ENCODE measurements around the gene SPDYE2.
"Not testable (repeated sequence)": the region's sequence is repeated elsewhere in the genome, so short reads cannot be mapped to it uniquely, and the experiment has no call there.

DNA sequence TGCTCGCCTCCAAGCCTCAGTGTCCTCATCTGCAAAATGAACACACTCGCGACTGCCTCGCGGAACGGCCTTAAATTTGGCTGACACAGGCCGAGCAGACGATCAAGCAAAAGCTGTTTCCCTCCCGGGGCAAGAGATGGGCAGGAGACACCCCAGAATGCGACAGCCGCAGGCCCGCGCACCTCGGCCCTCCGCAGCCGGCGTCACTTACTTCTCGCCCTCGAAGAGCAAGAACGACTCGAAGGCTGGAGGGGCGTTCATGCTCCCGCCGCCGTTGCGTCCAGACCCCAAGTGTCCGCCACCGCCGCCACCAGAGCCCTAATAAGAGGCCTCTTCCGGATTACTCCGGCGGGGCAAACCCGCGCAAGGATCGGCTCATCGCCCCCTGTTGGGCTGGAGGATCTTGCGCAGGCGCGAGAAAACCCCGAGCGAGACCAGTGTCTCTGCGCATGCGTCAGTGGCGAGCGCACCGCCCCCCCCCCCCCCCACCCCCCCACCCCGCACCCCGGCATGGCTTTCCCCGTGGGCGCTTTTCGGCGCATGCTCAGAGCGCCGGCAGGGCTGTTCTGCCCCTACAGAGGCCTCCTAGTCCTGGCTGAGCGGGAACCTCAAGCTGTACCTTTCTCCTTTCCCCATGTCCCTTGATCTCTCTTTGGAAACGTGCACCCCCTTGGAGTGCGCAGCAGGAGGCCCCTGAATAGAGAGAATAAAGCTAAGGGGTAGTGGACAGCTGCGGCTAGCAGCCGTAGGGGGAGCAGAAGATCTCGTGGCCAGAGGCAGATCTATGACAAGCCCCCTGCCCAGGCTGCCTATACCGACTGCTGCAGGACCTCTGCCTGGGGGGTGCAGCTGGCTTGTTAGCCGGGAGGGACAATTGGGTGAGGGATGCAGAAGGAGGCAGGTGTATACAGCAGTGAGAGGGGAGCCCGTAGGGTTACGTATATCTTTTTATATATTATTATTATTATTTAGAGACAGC, 21.5 kb downstream of the SPDYE2 start, which contains the start of gene POLR2J3:
- TF ChIP-seq YY1 (IDR thresholded peaks at IDR 0.05; ENCODE audit: insufficient read depth, insufficient read length); ZNF274 (IDR thresholded peaks at IDR 0.05; ENCODE audit: low read depth, low read length): not testable (repeated sequence)
